GM12801 (cell line): ENCODE data around the gene SLC17A6.

Source experiments
- CTCF ChIP-seq: IDR thresholded peaks from one replicate; pipeline ENCODE4 v1.5.1; 2011; ENCODE audit warnings: control low read depth; ENCODE audit not compliant: insufficient read length; ENCODE audit errors: extremely low read depth

SLC17A6 gene

GRCh38 chr11:22340235-22340634 is 2.1 kb downstream of the SLC17A6 start:
- no peak for TF ChIP-seq CTCF

GRCh38 chr11:22340701-22341587 is 2.8 kb downstream of the SLC17A6 start:
- TF ChIP-seq CTCF = no peak

GRCh38 chr11:22341588-22341931 is 3.4 kb downstream of the SLC17A6 start:
- no peak for TF ChIP-seq CTCF

- no peak for TF ChIP-seq CTCF
Measured at GRCh38 chr11:22342211-22343031, 4.2 kb downstream of the SLC17A6 start.

- TF ChIP-seq CTCF = no peak
Measured at GRCh38 chr11:22343032-22343324, 4.8 kb downstream of the SLC17A6 start.

GRCh38 chr11:22343371-22344032 is 5.3 kb downstream of the SLC17A6 start:
- TF ChIP-seq CTCF = no peak

GRCh38 chr11:22344081-22344480 is 5.9 kb downstream of the SLC17A6 start:
- TF ChIP-seq CTCF = no peak
